GM12872 (cell line): ENCODE results near the gene NFKBIA.

Source experiments
- CTCF ChIP-seq: IDR thresholded peaks from 3 replicates; pipeline ENCODE4 v1.5.1; 2011; ENCODE audit warnings: low read depth, mild to moderate bottlenecking, low read length, moderate library complexity; ENCODE audit not compliant: insufficient read depth

NFKBIA gene

GRCh38 chr14:35387219-35387618 is 17.3 kb downstream of the NFKBIA start:
- TF ChIP-seq CTCF = no peak

- no peak for TF ChIP-seq CTCF
Measured at GRCh38 chr14:35386673-35387125, 17.9 kb downstream of the NFKBIA start.

- no peak for TF ChIP-seq CTCF
Measured at GRCh38 chr14:35385042-35385839, 19.3 kb downstream of the NFKBIA start.

- no peak for TF ChIP-seq CTCF
Measured at GRCh38 chr14:35384455-35385041, 20.0 kb downstream of the NFKBIA start.

GRCh38 chr14:35383569-35384454 is 20.7 kb downstream of the NFKBIA start:
- TF ChIP-seq CTCF = no peak

GRCh38 chr14:35380794-35381193 is 23.8 kb downstream of the NFKBIA start:
- TF ChIP-seq CTCF = no peak
